MM.1S (cell line): Measurements from ENCODE around the gene MTHFD1.

Experiments used
- CTCF ChIP-seq: fragments of 300-600 bp; sonication (generic); IDR thresholded peaks from 2 replicates; pipeline ENCODE4 v1.5.1; 2016; ENCODE audit warnings: antibody characterized with exemption, low read length, mixed read lengths
- EZH2 ChIP-seq: fragments of 300-600 bp; sonication (generic); optimal IDR thresholded peaks from 2 replicates; pipeline ENCODE3; 2017; ENCODE audit warnings: low read depth, mild to moderate bottlenecking, antibody characterized with exemption, low read length, mixed read lengths
- EZH2phosphoT487 ChIP-seq: fragments of 300-600 bp; sonication (generic); IDR thresholded peaks from 2 replicates; pipeline ENCODE4 v1.6.1; 2018; ENCODE audit warnings: antibody characterized with exemption, low read length

- TF ChIP-seq CTCF (no peak), EZH2 (no peak), EZH2phosphoT487 (no peak)
Measured at GRCh38 chr14:64501411-64502171, 113.4 kb downstream of the MTHFD1 start.
